ENCODE results near the gene SPEG. TPM values are rescaled to one million over a fixed set of nuclear protein-coding genes. Genes with fewer than 3 reads are reported as not detected.
A peak's percentile ranks its signal among the peaks of the same experiment; 100 is the strongest.

Gene SPEG
- total and polyA plus RNA-seq, 2 of the 13 experiments (the other 11 are each of a cell fraction or from before 2014, with no cell fraction given), result 0.18 to 0.24 TPM

DNA sequence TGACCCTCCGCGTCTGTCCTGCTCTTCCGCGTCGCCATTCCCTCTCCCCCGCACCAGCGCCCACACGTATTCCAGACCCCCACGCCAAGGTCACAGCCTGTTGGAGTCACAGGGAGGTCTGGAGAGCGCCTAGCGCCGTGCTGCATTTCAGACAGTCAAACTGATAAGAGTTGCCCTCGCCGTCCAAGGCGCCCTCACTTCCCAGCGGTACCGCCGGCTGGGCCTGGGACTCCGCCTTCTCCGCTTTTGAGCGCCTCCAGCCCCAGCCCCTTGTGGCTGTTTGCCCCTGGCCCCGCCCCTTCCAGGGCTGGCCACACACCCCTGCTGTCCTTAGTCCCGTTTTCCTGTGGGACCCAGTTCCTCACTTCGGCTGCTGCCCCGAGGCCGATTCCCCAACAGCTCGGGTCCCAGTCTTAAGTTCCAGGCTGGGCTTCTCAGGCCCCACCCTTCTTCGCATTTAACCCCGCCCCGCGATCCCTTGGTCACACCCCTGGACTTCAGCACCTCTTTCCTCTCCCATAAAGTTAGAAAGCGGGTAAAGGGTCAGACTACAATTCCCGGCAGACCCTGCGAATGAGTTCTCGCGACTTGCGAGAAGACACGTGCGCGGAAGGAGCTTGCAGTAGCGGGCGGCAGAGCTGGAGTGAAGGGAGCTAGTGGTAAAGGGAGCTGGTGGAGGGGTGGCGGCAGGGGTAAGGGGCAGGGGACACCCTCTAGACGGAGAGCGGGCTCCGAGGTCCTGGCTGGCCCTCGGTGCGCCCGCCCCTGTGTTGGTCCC is 63.8 kb downstream of the SPEG start, which contains the start of gene GMPPA (continued):
- TF ChIP-seq, protein P1, sequence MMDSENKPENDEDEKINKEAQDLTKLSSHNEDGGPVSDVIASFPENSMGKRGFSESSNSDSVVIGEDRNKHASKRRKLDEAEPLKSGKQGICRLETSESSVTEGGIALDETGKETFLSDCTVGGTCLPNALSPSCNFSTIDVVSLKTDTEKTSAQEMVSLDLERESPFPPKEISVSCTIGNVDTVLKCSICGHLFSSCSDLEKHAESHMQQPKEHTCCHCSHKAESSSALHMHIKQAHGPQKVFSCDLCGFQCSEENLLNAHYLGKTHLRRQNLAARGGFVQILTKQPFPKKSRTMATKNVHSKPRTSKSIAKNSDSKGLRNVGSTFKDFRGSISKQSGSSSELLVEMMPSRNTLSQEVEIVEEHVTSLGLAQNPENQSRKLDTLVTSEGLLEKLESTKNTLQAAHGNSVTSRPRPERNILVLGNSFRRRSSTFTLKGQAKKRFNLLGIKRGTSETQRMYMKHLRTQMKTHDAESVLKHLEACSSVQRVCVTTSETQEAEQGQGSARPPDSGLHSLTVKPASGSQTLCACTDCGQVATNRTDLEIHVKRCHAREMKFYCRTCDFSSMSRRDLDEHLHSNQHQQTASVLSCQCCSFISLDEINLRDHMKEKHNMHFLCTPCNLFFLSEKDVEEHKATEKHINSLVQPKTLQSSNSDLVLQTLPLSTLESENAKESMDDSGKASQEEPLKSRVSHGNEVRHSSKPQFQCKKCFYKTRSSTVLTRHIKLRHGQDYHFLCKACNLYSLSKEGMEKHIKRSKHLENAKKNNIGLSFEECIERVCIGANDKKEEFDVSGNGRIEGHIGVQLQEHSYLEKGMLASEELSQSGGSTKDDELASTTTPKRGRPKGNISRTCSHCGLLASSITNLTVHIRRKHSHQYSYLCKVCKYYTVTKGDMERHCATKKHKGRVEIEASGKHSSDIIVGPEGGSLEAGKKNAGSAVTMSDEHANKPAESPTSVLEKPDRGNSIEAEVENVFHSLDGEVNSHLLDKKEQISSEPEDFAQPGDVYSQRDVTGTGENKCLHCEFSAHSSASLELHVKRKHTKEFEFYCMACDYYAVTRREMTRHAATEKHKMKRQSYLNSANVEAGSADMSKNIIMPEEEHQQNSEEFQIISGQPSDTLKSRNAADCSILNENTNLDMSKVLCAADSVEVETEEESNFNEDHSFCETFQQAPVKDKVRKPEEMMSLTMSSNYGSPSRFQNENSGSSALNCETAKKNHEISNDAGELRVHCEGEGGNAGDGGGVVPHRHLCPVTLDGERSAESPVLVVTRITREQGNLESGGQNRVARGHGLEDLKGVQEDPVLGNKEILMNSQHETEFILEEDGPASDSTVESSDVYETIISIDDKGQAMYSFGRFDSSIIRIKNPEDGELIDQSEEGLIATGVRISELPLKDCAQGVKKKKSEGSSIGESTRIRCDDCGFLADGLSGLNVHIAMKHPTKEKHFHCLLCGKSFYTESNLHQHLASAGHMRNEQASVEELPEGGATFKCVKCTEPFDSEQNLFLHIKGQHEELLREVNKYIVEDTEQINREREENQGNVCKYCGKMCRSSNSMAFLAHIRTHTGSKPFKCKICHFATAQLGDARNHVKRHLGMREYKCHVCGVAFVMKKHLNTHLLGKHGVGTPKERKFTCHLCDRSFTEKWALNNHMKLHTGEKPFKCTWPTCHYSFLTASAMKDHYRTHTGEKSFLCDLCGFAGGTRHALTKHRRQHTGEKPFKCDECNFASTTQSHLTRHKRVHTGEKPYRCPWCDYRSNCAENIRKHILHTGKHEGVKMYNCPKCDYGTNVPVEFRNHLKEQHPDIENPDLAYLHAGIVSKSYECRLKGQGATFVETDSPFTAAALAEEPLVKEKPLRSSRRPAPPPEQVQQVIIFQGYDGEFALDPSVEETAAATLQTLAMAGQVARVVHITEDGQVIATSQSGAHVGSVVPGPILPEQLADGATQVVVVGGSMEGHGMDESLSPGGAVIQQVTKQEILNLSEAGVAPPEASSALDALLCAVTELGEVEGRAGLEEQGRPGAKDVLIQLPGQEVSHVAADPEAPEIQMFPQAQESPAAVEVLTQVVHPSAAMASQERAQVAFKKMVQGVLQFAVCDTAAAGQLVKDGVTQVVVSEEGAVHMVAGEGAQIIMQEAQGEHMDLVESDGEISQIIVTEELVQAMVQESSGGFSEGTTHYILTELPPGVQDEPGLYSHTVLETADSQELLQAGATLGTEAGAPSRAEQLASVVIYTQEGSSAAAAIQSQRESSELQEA (CRISPR knock-in tag; IDR thresholded peaks at IDR 0.05; ENCODE audit: not compliant biosample characterization), result no peak
- TF ChIP-seq GATA4 (IDR thresholded peaks at IDR 0.05; ENCODE audit: borderline replicate concordance, low read depth) (peak; percentile 59; the same call in 1 of the 2 replicates), NR2F2 (IDR thresholded peaks at IDR 0.05; ENCODE audit: borderline replicate concordance, low read depth) (0 out of 2 replicates have a peak, but pooled peaks have one; percentile 7), ASH2L (IDR thresholded peaks at IDR 0.05; ENCODE audit: insufficient read length, low read depth, low read length) (peak; percentile 80), NFIB (CRISPR knock-in tag; IDR thresholded peaks at IDR 0.05; ENCODE audit: borderline replicate concordance) (no peak), ZNF263 (CRISPR knock-in tag; IDR thresholded peaks at IDR 0.05) (0 out of 2 replicates have a peak, but pooled peaks have one; percentile 2), ZFP90 (CRISPR knock-in tag; IDR thresholded peaks at IDR 0.05; ENCODE audit: borderline replicate concordance) (peak; percentile 56), ZNF562 (CRISPR knock-in tag; IDR thresholded peaks at IDR 0.05; ENCODE audit: borderline replicate concordance) (no peak), TEAD3 (CRISPR knock-in tag; optimal IDR thresholded peaks at IDR 0.05; ENCODE audit: borderline replicate concordance) (peak; percentile 47)
- TF ChIP-seq, protein P2, sequence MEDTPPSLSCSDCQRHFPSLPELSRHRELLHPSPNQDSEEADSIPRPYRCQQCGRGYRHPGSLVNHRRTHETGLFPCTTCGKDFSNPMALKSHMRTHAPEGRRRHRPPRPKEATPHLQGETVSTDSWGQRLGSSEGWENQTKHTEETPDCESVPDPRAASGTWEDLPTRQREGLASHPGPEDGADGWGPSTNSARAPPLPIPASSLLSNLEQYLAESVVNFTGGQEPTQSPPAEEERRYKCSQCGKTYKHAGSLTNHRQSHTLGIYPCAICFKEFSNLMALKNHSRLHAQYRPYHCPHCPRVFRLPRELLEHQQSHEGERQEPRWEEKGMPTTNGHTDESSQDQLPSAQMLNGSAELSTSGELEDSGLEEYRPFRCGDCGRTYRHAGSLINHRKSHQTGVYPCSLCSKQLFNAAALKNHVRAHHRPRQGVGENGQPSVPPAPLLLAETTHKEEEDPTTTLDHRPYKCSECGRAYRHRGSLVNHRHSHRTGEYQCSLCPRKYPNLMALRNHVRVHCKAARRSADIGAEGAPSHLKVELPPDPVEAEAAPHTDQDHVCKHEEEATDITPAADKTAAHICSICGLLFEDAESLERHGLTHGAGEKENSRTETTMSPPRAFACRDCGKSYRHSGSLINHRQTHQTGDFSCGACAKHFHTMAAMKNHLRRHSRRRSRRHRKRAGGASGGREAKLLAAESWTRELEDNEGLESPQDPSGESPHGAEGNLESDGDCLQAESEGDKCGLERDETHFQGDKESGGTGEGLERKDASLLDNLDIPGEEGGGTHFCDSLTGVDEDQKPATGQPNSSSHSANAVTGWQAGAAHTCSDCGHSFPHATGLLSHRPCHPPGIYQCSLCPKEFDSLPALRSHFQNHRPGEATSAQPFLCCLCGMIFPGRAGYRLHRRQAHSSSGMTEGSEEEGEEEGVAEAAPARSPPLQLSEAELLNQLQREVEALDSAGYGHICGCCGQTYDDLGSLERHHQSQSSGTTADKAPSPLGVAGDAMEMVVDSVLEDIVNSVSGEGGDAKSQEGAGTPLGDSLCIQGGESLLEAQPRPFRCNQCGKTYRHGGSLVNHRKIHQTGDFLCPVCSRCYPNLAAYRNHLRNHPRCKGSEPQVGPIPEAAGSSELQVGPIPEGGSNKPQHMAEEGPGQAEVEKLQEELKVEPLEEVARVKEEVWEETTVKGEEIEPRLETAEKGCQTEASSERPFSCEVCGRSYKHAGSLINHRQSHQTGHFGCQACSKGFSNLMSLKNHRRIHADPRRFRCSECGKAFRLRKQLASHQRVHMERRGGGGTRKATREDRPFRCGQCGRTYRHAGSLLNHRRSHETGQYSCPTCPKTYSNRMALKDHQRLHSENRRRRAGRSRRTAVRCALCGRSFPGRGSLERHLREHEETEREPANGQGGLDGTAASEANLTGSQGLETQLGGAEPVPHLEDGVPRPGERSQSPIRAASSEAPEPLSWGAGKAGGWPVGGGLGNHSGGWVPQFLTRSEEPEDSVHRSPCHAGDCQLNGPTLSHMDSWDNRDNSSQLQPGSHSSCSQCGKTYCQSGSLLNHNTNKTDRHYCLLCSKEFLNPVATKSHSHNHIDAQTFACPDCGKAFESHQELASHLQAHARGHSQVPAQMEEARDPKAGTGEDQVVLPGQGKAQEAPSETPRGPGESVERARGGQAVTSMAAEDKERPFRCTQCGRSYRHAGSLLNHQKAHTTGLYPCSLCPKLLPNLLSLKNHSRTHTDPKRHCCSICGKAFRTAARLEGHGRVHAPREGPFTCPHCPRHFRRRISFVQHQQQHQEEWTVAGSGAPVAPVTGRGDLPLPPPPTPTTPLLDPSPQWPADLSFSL (CRISPR knock-in tag; IDR thresholded peaks at IDR 0.05), result no peak
- TF ChIP-seq, protein P3, sequence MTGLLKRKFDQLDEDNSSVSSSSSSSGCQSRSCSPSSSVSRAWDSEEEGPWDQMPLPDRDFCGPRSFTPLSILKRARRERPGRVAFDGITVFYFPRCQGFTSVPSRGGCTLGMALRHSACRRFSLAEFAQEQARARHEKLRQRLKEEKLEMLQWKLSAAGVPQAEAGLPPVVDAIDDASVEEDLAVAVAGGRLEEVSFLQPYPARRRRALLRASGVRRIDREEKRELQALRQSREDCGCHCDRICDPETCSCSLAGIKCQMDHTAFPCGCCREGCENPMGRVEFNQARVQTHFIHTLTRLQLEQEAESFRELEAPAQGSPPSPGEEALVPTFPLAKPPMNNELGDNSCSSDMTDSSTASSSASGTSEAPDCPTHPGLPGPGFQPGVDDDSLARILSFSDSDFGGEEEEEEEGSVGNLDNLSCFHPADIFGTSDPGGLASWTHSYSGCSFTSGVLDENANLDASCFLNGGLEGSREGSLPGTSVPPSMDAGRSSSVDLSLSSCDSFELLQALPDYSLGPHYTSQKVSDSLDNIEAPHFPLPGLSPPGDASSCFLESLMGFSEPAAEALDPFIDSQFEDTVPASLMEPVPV (CRISPR knock-in tag; IDR thresholded peaks at IDR 0.05), result 0 out of 2 replicates have a peak, but pooled peaks have one; percentile 10
